ENCODE data around the gene ERG.

The ERG gene

DNA sequence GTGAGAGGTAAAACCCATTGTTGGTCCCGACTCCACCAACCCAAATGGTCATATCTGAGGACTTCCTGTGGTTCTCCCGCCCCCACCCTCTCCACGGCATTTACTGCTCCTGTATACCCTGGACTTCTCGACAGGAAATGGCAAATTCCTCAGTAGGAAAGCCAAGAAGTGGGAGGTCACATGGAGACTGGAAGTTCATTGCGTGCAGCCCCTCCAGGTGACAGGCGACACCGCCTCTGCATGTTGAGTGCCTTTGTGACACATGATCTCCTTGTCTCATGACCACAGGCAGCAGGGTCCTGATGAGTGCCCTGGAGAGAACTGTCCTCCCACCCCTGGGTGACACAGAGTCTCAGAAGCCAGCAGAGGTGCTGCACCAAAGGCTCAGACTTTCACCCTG lies 24.2 kb downstream of the ERG start:
- no peak for DNase-seq (ENCODE audit: low spot score)

DNA sequence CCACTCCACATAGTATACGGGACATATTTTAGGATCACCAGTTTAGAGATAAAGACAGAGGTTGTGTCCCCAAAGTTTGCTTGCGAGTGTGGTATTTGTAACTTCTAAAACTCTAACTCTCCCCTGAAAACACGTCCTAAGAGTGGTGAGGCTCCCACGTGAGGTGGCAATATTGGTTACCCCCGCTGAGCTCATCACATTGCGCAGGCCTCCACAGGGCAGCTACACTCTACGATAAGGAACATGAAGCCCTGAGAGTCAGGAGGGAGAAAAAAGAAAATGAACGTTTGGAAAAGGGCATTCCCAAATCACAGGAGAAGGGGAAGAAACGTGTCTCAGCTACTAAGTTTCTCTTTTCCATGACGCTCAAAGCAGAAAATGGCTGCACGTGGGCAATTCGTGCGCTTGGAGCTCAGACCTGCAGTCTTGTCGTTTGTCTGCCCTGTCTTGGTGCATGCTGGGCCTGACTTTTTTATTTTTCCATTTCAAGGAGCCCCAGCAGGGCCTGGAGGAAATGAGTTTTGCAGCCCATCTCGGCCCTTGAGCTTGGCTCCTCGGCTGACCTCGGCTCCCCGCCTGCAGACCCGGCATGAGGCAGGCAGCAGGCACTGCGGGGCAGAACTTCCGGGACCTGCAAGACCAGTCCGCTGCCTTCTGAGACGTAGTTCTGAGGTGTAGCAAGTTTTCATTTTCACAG lies 25.7 kb downstream of the ERG start:
- no peak for DNase-seq (ENCODE audit: low spot score)

DNA sequence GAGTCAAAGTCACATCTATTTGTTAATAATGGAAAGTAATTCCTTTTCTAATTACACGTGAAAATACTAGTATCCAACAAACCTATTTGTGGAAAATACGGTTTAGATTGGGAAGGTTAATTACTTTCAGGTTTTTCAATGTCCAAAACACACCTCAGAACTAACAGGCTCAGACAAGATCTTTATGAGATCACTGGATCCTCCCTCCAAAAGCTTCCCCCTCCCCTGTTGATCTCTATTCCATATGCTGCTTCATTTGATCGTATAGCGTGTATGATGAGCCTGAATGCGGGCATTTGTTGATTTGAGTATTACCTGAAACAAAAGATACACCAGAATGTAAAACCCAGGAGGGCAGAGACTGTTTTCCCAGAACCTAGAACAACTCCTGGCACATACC lies 26.5 kb downstream of the ERG start:
- no peak for DNase-seq (ENCODE audit: low spot score)

DNA sequence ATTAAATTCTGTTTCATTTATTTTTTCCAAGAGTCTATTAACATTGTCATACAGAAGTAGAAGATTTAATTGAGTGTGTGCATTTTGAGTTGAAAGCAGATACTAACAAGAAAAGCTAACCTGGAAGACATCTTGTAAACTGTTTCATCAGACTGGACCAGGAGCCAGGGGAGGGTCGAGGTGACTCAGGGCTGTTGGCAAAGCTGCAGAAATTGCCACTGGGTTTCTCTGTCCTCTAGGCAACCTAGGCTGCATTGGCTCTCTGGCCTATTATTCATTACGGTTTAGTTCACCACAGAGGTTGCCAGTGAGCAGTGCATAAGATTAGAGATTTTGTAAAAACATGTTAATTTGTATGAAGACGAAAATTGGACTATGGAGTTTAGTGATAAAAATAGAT lies 27.5 kb downstream of the ERG start:
- no peak for DNase-seq (ENCODE audit: low spot score)

- no peak for DNase-seq (ENCODE audit: low spot score)
Measured at GRCh38 chr21:38469642-38470041, 28.6 kb downstream of the ERG start.

GRCh38 chr21:38468989-38469388 lies 29.3 kb downstream of the ERG start:
- DNase-seq (ENCODE audit: low spot score) = no peak

DNA sequence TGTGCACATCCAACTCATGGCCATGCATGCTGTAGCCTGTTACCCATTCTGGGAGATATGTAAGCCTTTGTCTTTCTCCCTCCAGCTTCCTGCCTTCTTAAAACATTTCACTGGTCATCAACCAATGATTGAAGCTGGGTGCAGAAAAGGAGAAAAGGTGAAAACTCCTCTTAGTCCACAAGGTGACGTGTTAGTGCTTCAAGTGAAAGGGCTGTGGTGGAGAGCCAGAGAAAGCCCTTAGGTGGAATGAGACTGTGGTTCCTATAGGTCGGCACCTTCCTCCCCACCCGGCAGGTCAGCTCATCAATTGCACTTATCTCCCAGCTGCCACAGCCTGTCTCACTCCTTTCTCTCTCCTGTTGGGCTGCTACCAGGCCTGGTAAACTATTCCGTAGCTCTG lies 30.4 kb downstream of the ERG start:
- no peak for DNase-seq (ENCODE audit: low spot score)

- DNase-seq (ENCODE audit: low spot score) = no peak
Measured at GRCh38 chr21:38467374-38467773, 30.9 kb downstream of the ERG start.

DNA sequence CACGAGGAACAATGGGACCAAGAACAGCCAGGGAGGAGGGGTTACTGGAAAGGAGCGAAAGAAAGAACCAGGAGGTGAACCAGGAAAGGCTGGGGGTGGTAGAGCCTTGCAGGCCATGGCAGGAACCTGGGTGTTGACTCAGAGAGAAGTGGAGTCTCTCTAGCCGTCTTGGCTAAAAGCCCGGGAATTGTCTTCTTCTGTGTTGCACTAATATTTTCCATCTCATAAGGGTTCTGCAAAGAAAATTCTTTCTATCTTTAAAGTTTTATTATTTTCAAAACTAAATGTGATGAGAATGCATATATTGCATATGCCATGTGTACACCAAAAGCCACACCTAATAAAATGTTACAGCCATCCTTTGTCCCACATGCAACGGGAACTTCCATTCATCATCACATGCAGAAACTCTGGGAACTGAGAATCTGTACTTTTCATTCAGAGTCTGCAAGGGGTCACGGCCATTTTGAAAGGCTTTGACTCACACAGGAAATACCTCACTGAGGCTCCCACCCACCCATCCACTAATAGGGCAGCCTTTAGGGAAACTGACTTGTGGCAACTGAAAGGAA lies 38.0 kb downstream of the ERG start:
- no peak for DNase-seq (ENCODE audit: low spot score)

DNA sequence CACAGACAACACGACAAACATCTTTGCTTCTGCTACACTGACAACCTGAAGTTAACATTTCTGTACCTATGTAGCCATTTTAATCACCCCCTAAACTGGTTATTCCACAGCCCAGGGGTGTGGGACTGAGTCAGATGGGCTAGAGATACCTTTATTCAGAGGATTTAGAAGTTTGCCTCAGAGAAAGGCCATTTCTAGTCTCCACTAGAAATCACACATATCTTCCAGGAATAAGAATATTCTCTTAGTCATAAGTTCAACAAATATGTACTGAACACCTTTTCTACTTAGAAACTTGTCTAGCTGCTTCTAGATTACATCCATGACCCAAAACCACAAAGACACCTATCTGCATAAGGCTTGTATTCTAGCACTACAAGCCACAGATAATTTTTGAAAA lies 38.8 kb downstream of the ERG start:
- no peak for DNase-seq (ENCODE audit: low spot score)

DNA sequence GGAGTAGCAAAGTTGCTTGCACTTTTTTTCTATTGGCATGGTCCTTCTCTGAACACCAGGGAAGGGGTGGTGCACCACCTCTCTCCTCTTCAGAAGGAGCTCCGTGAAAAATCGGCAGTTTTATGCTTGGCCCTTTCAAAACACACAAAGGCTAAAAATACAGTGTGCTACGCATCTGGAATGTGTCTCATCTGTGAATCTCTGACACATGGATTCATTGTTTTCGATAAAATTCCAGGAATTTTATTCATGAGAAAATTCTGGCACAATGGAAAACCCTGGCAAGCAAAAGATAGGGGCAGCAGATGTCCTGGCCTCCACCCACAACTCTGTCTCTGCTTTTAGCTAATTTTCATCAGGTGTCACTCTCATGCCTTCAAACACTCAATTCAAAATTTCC lies 42.9 kb downstream of the ERG start:
- DNase-seq (ENCODE audit: low spot score) = no peak

DNA sequence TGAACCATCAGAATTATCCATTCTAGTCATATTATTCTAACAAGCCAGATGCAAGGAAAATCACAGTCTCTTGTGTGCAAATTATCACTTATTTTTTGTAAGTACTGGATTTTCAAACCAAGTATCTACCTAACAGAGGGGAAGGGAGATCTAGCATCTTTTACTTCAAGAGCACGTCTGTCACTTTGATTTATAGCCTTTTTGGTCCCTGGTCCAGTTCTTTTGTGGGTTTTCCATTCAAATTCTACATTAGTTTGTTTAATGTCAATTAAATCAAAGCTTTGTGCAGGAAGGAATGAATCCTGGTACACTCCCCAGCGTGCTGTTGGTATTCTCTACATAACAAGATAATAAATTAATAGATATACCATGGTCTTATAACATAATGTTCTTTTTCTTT lies 43.6 kb downstream of the ERG start:
- no peak for DNase-seq (ENCODE audit: low spot score)

- no peak for DNase-seq (ENCODE audit: low spot score)
Measured at GRCh38 chr21:38454161-38454560, 44.1 kb downstream of the ERG start.

DNA sequence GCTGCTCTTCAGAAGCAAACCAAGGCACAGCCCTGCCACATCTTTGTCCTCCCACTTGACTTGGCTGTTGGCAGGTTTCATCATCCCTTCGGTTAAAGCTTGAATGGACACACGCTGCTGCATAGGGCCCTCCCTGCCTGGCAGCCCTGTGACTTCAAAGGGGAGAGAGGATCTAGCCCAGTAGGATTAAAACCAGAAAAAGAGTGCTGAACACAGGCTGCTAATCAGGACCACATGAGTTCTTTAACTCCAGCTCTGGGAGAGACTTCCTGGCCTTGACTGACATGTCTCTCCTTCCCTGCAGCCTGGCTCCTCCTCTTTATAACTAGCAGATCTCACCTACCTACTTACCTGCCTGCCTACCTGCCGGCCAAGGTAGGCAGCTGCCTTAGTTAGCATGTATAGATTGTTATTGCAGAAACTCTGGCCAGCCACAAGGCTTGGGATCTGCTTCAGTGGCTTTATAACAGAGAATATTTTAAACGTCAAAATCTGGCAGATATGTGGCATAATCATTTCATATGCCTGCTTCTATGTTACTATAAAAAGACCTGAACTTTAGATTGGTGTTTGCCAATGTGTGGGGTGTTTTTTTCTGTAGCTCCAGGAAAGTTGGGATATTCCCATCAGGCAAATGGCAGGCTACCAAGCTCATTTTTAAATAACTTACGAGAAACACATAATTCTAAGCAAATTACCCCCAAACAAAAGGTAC lies 49.4 kb downstream of the ERG start:
- DNase-seq (ENCODE audit: low spot score) = no peak

DNA sequence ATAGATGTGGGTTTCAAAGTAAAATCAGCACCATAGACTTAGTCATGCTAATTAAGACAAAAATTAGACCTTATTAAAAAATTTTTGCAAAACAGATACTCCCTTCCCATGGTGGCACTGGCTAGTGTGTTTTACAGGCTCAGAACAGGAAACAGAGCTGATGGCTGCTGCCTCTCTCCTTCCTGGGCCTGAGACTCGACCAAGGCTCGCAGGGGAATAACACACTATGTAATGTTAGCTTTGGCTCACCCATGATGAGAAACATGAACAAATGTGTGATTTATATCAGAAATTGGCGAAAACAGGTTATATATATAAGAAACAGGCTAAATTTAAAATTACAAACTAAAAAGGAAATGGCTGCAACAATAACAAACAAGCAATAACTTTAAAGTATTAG lies 50.7 kb downstream of the ERG start:
- DNase-seq (ENCODE audit: low spot score) = no peak

GRCh38 chr21:38444691-38445090 lies 53.6 kb downstream of the ERG start:
- DNase-seq (ENCODE audit: low spot score) = no peak

DNA sequence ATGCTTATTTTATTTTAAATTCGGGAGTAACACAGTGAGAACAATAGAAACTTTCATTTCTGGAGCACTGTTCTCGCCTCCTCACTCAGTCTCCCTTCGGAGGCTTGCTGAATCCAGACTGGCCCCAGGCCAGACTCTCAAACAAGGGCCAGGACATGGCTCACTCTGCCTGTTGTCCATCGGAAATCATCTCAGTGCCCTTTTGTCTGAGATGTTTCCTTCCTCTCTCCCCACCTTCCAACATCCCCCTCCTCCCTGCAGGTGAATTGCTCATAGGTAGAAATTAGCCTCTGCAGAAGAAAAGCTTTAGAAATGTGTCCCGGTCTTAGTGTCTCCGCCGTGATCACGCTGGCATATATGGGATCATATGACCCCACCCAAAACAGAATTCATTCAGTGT lies 55.2 kb downstream of the ERG start:
- DNase-seq (ENCODE audit: low spot score) = no peak

DNA sequence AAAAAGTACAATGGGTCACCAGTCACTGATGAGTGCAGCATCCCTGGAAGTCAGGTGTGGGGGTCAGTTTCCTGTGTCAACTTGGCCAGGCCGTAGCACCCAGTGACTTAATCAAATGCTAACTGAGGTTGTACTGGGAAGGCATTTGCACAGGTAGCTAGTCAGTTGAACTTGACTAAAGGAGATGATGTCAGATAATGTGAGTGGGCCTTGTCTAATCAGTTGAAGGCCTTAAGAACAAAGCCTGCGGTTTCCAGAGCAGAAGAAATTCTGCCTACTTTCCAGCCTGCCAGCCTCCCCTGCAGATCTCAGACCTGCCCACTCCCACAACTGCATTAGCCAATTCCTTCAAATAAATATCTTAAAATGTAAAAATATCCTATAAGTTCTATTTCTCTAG lies 57.1 kb downstream of the ERG start:
- no peak for DNase-seq (ENCODE audit: low spot score)

DNA sequence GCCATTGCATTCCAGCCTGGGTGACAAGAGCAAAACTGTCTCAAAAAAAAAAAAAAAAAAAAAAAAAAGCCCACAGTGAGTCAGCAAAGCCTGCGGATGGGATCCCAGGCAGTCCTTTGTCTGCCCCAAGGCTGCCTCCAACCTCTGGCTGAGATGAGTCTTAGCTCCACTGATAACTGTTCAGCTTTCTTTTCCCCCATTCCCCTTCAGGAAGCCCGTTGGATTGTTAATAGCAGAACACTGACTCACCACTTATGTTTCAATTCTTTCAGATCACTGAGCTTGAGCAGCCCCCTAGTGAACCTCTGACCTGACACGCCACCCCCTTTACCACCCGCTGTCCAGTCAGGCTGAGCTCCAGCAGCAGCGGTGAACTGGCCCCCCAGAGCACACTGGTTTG lies 57.5 kb downstream of the ERG start:
- DNase-seq (ENCODE audit: low spot score) = no peak

- DNase-seq (ENCODE audit: low spot score) = no peak
Measured at GRCh38 chr21:38439957-38440356, 58.3 kb downstream of the ERG start.

- DNase-seq (ENCODE audit: low spot score) = no peak
Measured at GRCh38 chr21:38439426-38439825, 58.9 kb downstream of the ERG start.

DNA sequence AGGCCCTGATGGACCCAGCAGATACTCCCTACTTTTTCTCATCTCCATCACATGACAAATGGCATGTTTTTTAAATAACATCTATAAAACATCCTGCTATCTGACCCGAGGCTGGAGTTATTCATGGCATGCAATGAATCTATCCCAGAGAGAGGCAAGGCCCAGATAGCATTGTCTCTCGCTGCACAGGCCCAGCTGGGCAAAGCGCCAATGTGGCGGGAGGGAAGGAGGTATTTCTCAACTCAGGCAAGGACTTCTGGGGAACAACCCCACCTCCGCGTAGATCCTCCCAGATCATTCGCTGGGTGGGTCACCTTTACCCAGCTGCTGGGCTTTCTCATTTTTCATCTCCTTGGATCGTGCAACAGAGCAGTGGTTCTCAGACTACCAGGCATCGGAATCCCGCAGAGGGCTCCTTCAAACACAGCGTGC lies 59.8 kb downstream of the ERG start:
- DNase-seq (ENCODE audit: low spot score) = no peak

DNA sequence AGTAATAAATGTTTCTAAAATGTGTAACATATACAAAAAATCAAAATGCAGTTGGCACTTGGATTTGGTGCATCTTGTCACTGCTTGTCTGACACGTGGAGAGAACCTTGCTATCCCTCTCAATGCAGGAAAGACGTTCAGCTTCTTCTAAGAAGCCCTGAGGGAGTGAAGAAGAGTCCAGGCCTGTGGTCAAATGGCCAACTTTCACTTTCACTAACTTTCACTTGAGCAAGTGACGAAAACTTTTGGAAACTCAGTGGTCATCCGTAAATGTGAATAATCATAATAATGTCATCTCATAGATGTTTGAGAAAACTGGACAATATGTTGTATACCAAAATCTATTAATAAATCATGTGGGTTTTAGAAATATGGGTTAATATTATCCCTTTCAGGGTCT lies 61.9 kb downstream of the ERG start:
- DNase-seq (ENCODE audit: low spot score) = no peak

Measured in CD4-positive, alpha-beta T cell treated with Interleukin-15 for 4 hours (primary cell).